ENCODE measurements around the gene FAM177B.

The FAM177B gene

DNA sequence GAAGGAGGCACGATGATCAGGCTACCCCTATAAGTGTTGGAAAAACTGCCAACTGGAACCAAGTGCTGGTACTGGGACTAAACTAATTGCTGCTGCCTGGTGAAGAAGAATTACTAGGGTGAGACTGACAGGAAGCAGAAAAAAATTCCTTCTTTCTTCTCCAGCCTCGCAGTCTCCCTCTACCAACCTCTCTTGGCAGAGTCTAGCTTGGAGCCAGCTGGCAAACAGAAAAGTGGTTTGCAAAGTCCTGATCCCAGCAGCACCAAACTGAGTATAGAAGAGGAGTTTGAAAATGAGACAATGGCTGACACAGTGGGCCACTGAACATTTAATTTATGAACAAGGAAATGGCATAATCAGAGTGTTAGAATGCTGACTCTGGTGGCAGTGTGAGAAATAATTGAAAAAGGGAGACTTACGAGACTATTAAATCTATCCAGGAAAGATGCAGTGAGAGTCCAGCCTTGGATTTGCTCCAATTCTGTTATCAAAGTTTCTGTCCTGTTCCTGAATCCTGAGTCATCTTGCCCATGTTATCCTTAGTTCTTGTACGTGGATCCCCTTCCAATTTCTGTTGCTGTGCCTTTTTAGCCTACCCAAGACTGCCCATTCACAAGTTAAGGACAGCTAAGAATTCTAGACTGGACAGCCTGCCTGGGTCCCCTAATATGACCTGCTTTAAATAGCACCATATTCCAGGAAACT, 54.2 kb downstream of the FAM177B start:
- DNase-seq (ENCODE audit: low read depth): no peak
- TF ChIP-seq, protein P1, sequence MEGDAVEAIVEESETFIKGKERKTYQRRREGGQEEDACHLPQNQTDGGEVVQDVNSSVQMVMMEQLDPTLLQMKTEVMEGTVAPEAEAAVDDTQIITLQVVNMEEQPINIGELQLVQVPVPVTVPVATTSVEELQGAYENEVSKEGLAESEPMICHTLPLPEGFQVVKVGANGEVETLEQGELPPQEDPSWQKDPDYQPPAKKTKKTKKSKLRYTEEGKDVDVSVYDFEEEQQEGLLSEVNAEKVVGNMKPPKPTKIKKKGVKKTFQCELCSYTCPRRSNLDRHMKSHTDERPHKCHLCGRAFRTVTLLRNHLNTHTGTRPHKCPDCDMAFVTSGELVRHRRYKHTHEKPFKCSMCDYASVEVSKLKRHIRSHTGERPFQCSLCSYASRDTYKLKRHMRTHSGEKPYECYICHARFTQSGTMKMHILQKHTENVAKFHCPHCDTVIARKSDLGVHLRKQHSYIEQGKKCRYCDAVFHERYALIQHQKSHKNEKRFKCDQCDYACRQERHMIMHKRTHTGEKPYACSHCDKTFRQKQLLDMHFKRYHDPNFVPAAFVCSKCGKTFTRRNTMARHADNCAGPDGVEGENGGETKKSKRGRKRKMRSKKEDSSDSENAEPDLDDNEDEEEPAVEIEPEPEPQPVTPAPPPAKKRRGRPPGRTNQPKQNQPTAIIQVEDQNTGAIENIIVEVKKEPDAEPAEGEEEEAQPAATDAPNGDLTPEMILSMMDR (IDR thresholded peaks at IDR 0.05; ENCODE audit: control insufficient read depth, extremely low read depth, insufficient read depth): no peak
- no peak overlapping the region for H3K4me3 ChIP-seq (ENCODE audit: low read depth, low read length)

DNA sequence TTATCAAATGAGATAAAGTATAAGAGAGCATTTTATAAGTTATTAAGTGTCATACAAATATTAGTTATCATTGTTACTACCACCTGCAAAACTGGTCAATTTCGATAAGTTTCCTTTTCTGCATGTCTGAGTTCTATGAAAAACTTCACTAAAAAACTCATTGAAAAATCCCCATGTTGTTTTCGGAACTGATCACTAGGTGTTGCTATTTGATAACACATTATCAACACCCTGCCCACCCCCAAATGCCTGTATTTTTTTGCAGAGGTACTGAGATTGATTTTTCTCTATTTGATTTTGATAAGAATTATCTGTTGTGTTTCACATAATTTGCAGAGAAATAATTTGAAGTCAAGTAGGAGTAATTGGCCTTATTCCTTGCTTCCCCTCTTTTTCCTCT, 55.7 kb downstream of the FAM177B start:
- TF ChIP-seq, protein P1 (IDR thresholded peaks at IDR 0.05; ENCODE audit: control insufficient read depth, extremely low read depth, insufficient read depth): peak; percentile 53
- DNase-seq (ENCODE audit: low read depth): no peak

DNA sequence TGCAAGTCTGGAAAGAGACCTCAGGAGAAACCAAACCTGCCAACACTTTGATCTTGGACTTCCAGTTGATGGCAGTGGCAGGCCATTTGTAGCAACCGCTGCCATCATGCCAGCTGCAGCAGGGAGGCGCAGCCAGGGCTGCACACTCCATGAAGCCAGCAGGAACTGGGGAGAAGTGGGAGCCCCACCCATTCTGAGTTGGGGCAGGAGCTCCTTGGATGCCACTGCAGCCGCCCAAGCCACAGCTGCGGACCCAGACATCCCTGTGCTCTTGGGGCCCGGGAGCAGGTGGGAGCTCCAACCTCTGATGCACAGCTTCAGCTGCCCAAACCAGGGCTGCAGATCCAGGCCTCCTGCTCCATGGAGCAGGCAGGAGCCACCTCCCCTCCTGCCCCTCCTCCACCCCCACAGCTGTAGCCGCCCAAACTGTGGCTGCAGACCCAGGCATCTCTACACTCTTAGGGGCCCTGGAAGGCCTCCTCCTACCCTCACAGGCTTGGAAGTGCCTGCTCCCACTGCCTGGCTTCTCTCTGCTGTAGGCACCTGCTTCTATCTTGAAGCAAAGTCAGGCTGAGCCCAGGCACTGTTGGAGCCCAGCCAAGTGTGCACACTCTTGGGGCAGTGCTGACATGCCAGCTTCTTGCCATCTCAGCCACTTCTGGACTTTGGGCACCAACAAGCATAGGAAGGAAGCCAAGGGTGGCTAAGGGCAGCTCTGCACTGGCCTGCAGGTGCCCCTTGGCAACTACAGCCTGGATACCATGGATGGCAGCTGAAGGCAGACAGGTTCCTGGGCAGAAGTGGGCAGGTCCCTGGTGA, 57.9 kb downstream of the FAM177B start:
- no peak overlapping the region for H3K4me3 ChIP-seq (ENCODE audit: low read depth, low read length)
- DNase-seq (ENCODE audit: low read depth): no peak
- TF ChIP-seq, protein P1 (IDR thresholded peaks at IDR 0.05; ENCODE audit: control insufficient read depth, extremely low read depth, insufficient read depth): peak; percentile 51

More for the DNA sequence above, 55.7 kb downstream of the FAM177B start:
- H3K4me3 ChIP-seq (ENCODE audit: low read depth, low read length): no peak overlapping the region

DNA sequence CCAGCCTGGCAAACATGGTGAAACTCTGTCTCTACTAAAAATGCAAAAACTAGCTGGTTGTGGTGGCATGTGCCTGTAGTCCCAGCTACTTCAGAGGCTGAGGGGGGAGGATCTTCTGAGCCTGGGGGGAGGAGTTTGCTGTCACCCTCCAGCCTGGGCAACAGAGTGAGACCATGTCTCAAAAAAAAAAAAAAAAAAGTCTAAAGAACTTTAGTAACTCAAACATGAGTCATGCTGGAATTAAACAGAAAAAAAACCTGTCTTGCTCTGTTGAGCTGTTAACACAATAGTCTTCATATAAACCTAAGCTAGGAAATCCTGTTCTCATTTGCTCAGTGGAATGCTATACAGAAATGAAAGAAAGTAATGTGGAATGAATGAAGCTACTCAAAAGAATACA, 61.1 kb downstream of the FAM177B start:
- DNase-seq (ENCODE audit: low read depth): no peak
- TF ChIP-seq, protein P1 (IDR thresholded peaks at IDR 0.05; ENCODE audit: control insufficient read depth, extremely low read depth, insufficient read depth): no peak
- H3K4me3 ChIP-seq (ENCODE audit: low read depth, low read length): no peak overlapping the region

DNA sequence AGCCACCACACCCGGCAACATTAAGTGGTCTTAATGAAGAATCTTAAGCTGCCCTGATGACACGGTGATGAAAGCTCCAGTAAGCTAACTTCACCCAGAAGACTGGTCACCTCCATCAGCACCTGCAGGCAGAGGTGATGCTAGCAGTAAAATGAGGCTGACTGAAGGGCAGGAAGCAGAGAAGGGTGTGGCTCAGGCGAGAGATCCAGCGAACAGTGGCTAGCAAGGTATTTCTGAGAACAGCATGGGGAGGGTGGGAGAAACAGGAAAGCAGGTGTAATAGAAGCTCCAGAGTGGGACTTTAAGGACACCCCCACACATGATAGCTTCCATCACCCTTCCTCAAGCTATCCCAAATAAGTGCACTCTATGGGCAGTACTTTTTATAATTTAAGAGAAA, 62.0 kb downstream of the FAM177B start:
- no peak overlapping the region for H3K4me3 ChIP-seq (ENCODE audit: low read depth, low read length)
- TF ChIP-seq, protein P1 (IDR thresholded peaks at IDR 0.05; ENCODE audit: control insufficient read depth, extremely low read depth, insufficient read depth): no peak
- no peak for DNase-seq (ENCODE audit: low read depth)

All from LNCaP clone FGC (cell line).